Measurements from ENCODE around the gene UBN2. TPM values are rescaled to one million over a fixed set of nuclear protein-coding genes. Genes with fewer than 3 reads are reported as not detected.

Gene UBN2
- total RNA-seq, 4 donors from 2014 or later: 18.0 to 46.2 (median 22.6) TPM

DNA sequence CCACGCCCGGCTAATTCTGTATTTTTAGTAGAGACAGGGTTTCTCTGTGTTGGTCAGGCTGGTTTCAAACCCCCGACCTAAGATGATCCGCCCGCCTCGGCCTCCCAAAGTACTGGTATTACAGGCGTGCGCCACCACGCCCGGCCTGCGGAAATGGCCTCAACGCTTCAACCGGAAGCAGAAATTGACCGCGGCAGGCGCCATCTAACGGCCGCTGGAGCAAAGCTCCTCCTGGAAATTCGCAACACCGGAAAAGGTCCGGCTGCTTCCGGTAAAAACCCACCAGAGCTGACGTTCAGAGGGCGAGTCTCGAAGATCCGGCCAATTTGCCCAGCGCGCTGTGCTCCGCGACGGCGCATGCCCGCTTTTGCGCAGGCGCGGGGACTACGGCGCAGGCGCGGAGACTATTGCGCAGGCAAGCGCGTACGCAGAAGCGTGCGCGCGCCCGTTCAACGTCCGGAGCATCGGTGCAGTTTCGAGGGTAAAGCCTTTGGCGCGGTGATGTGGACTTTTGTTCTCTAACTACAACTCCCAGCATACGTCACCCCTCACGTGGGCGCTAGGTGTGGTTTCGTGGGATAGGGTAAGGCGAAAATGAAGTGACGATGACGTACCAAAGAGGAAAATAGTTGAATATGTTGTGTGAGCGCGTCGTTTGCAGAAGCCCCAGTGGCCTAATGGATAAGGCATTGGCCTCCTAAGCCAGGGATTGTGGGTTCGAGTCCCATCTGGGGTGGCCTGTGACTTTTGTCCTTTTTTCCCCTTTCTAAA lies 109.2 kb downstream of the UBN2 start:
- H3K4me1 ChIP-seq: peaks cover 0 to 6% (median 0%) of the 10 kb centered on the region in 4 donors
- peak; percentile 98 to 100 (median 100) for DNase-seq
- TF ChIP-seq POLR2A (IDR thresholded peaks at IDR 0.05): peak in 1 of 2 donors; percentile 45
- TF ChIP-seq, protein P1, sequence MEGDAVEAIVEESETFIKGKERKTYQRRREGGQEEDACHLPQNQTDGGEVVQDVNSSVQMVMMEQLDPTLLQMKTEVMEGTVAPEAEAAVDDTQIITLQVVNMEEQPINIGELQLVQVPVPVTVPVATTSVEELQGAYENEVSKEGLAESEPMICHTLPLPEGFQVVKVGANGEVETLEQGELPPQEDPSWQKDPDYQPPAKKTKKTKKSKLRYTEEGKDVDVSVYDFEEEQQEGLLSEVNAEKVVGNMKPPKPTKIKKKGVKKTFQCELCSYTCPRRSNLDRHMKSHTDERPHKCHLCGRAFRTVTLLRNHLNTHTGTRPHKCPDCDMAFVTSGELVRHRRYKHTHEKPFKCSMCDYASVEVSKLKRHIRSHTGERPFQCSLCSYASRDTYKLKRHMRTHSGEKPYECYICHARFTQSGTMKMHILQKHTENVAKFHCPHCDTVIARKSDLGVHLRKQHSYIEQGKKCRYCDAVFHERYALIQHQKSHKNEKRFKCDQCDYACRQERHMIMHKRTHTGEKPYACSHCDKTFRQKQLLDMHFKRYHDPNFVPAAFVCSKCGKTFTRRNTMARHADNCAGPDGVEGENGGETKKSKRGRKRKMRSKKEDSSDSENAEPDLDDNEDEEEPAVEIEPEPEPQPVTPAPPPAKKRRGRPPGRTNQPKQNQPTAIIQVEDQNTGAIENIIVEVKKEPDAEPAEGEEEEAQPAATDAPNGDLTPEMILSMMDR (IDR thresholded peaks at IDR 0.05): peak; percentile 43 to 83 (median 74)
- peak overlapping the region; percentile 91 to 100 (median 98) for H3K27ac ChIP-seq
- no peaks in the 10 kb centered on the region for H3K9me3 ChIP-seq
- no peaks in the 10 kb centered on the region for H3K27me3 ChIP-seq
- peaks cover 0 to under 1% (median 0%) of the 10 kb centered on the region in 3 donors for H3K36me3 ChIP-seq
- H3K4me3 ChIP-seq: peak overlapping the region; percentile 59 to 98 (median 78)

DNA sequence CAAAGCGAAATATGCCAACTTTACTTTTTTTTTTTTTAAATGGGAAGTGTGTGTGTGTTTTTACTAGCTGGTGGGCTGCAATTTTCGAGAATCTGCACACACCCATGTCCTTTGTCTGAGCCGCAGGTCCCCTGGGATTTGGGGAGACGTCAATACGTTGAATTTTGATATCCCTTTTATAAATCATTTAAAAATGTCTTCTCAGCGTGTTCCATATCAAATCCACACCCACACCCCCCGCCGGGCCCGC lies 109.7 kb downstream of the UBN2 start:
- peaks cover 0 to 6% (median 0%) of the 10 kb centered on the region in 3 donors for H3K36me3 ChIP-seq
- H3K4me3 ChIP-seq: peak overlapping the region; percentile 59 to 98 (median 78)
- TF ChIP-seq, protein P1 (IDR thresholded peaks at IDR 0.05): no peak
- no peak for TF ChIP-seq POLR2A (IDR thresholded peaks at IDR 0.05)
- peak in 1 of 3 donors; percentile 69 for DNase-seq
- no peaks in the 10 kb centered on the region for H3K9me3 ChIP-seq
- peak overlapping the region; percentile 91 to 100 (median 98) for H3K27ac ChIP-seq
- H3K4me1 ChIP-seq: peaks cover 0 to 6% (median 0%) of the 10 kb centered on the region in 4 donors
- no peaks in the 10 kb centered on the region for H3K27me3 ChIP-seq

- peak; percentile 91 to 96 (median 92) for DNase-seq
- no peaks in the 10 kb centered on the region for H3K9me3 ChIP-seq
- H3K4me1 ChIP-seq: peaks cover 0 to 6% (median 0%) of the 10 kb centered on the region in 4 donors
- peak; percentile 29 to 48 for TF ChIP-seq POLR2A (IDR thresholded peaks at IDR 0.05)
- TF ChIP-seq, protein P1 (IDR thresholded peaks at IDR 0.05): peak in 4 of 6 experiments; percentile 46 to 58 (median 56)
- H3K36me3 ChIP-seq: peaks cover 0 to 10% (median 0%) of the 10 kb centered on the region in 3 donors
- peak within 1 kb of the TSS; percentile 59 to 98 (median 78) for H3K4me3 ChIP-seq
- peak within 1 kb of the TSS; percentile 91 to 100 (median 98) for H3K27ac ChIP-seq
- no peaks in the 10 kb centered on the region for H3K27me3 ChIP-seq
These were observed 110.2 kb downstream of the UBN2 start, which contains the start of gene FMC1 for GRCh38 chr7:139341058-139341775. TSS of gene FMC1 (plus strand) at chr7:139341337. CDS start at chr7:139341385, 48 bp downstream.

GRCh38 chr7:139341776-139342226 lies 110.8 kb downstream of the UBN2 start:
- no peak for DNase-seq
- Histone ChIP-seq H3K4me3 (peak overlapping the region; percentile 59 to 98 (median 78)), H3K27me3 (no peaks in the 10 kb centered on the region), H3K4me1 (peaks cover 0 to 6% (median 0%) of the 10 kb centered on the region in 4 donors), H3K9me3 (no peaks in the 10 kb centered on the region), H3K36me3 (peaks cover 0 to 15% (median 0%) of the 10 kb centered on the region in 3 donors), H3K27ac (peak overlapping the region; percentile 91 to 100 (median 98))
- TF ChIP-seq, protein P1 (IDR thresholded peaks at IDR 0.05): no peak
- peak in 1 of 2 donors; percentile 34 for TF ChIP-seq POLR2A (IDR thresholded peaks at IDR 0.05)

- H3K9me3 ChIP-seq: no peaks in the 10 kb centered on the region
- H3K4me1 ChIP-seq: peaks cover 0 to 6% (median 0%) of the 10 kb centered on the region in 4 donors
- DNase-seq: no peak
- no peaks in the 10 kb centered on the region for H3K27me3 ChIP-seq
- H3K27ac ChIP-seq: no peak overlapping the region
- TF ChIP-seq, protein P1 (IDR thresholded peaks at IDR 0.05): no peak
- no peak for TF ChIP-seq POLR2A (IDR thresholded peaks at IDR 0.05)
- H3K4me3 ChIP-seq: no peak overlapping the region
- H3K36me3 ChIP-seq: peaks cover 0 to 30% (median 0%) of the 10 kb centered on the region in 3 donors
These were observed 114.0 kb downstream of the UBN2 start for GRCh38 chr7:139345042-139345441.

All from Peyer's patch (tissue), 4 donors.